H1 (cell line): ENCODE measurements around the gene DAPK3. TPM values are rescaled to one million over a fixed set of nuclear protein-coding genes. Genes with fewer than 3 reads are reported as not detected.
"Not testable (repeated sequence)": the region's sequence is repeated elsewhere in the genome, so short reads cannot be mapped to it uniquely, and the experiment has no call there.

ENCODE experiments used
- CTCF ChIA-PET: fragments of 300-600 bp; sonication (Branson Sonifier 250); formaldehyde crosslinking; loops from one replicate; lab custom pipeline; 2021; ENCODE audit not compliant: partially characterized antibody; lab: Charles Lee
- POLR2A ChIA-PET: fragments of 300-600 bp; sonication (Branson Sonifier 250); formaldehyde crosslinking; loops from one replicate; lab custom pipeline; 2021; ENCODE audit warnings: inconsistent platforms; ENCODE audit not compliant: partially characterized antibody; lab: Charles Lee
- DNase-seq, 2 experiments: peaks; one replicate each; pipeline versions ENCODE4 v3.0.0 to v3.0.0-alpha.2; 2010 to 2022; ENCODE audit warnings: low spot score in 2 of 2, low read depth in 1 of 2, mixed read lengths in 1 of 2
- FAIRE-seq: peaks from 2 replicates; lab custom pipeline; 2011; peaks lifted over from hg19 to GRCh38; lab: Jason Lieb, UNC
- H2AFZ ChIP-seq: 2 replicates; pipeline ENCODE4 v1.8.1; 2012; ENCODE audit warnings: low read length, inconsistent platforms
- H2AK5ac ChIP-seq: 2 replicates; pipeline ENCODE4 v1.6.1; 2013; ENCODE audit warnings: low read depth, low read length
- H2BK120ac ChIP-seq: replicated peaks from 2 replicates; pipeline ENCODE3; 2013; ENCODE audit warnings: low read depth, low read length, inconsistent platforms
- H2BK12ac ChIP-seq: 2 replicates; pipeline ENCODE4 v1.6.1; 2013; ENCODE audit warnings: low read depth, low read length
- H2BK15ac ChIP-seq: 2 replicates; pipeline ENCODE4 v1.6.1; 2013; ENCODE audit warnings: low read length
- H2BK20ac ChIP-seq: 2 replicates; pipeline ENCODE4 v1.6.1; 2013; ENCODE audit warnings: low read length
- H2BK5ac ChIP-seq: 2 replicates; pipeline ENCODE4 v1.6.1; 2013; ENCODE audit warnings: low read depth, low read length
- H3K14ac ChIP-seq: 2 replicates; pipeline ENCODE4 v1.6.1; 2013; ENCODE audit warnings: inconsistent platforms; ENCODE audit not compliant: insufficient read length
- H3K18ac ChIP-seq: 2 replicates; pipeline ENCODE4 v1.6.1; 2013; ENCODE audit warnings: low read length; ENCODE audit errors: extremely low read depth
- H3K23ac ChIP-seq: 2 replicates; pipeline ENCODE4 v1.6.1; 2013; ENCODE audit warnings: inconsistent platforms; ENCODE audit not compliant: insufficient read length
- H3K23me2 ChIP-seq: 2 replicates; pipeline ENCODE4 v1.6.1; 2013; ENCODE audit warnings: low read depth, low read length
- H3K27ac ChIP-seq: 2 replicates; pipeline ENCODE4 v1.6.1; 2011; ENCODE audit warnings: low read depth, low read length, inconsistent platforms
- H3K27me3 ChIP-seq, 4 experiments: replicated peaks in 1 of 4; 1 replicate in 1 of 4; 2 replicates in 3 of 4; pipeline versions ENCODE4 v1.6.1 to v1.8.1; 2011 to 2013; ENCODE audit warnings: low read length in 3 of 4, mild to moderate bottlenecking in 3 of 4, inconsistent platforms in 2 of 4, mixed read lengths in 2 of 4, moderate library complexity in 1 of 4; ENCODE audit not compliant: control insufficient read depth in 3 of 4, insufficient read depth in 3 of 4; ENCODE audit errors: extremely low read depth in 1 of 4
- H3K36me3 ChIP-seq, 4 experiments: 2 replicates each; pipeline versions ENCODE4 v1.6.1 to v1.8.1; 2011 to 2013; ENCODE audit warnings: mild to moderate bottlenecking in 4 of 4, low read length in 3 of 4, moderate library complexity in 2 of 4, control low read depth in 1 of 4, inconsistent platforms in 1 of 4; ENCODE audit not compliant: insufficient read depth in 4 of 4, control insufficient read depth in 2 of 4
- H3K4ac ChIP-seq: replicated peaks from 2 replicates; pipeline ENCODE3; 2013; ENCODE audit warnings: low read length, low read depth, mixed read lengths, inconsistent platforms; ENCODE audit not compliant: insufficient read length
- H3K4me1 ChIP-seq, 4 experiments: replicated peaks in 1 of 4; 1 replicate in 1 of 4; 2 replicates in 3 of 4; pipeline versions ENCODE4 v1.6.1 to v1.8.1; 2011 to 2013; ENCODE audit warnings: low read length in 3 of 4, inconsistent platforms in 2 of 4, mixed read lengths in 1 of 4; ENCODE audit not compliant: insufficient read depth in 4 of 4, control insufficient read depth in 3 of 4
- H3K4me2 ChIP-seq, 2 experiments: 2 replicates each; pipeline versions ENCODE4 v1.6.1 to v1.8.1; 2011 to 2013; ENCODE audit warnings: low read depth in 2 of 2, low read length in 2 of 2, control low read depth in 1 of 2, inconsistent platforms in 1 of 2, mild to moderate bottlenecking in 1 of 2; ENCODE audit not compliant: insufficient read depth in 1 of 2
- H3K4me3 ChIP-seq, 4 experiments: fragments of 200-600, 300-600 bp in 1 of 4; sonication (generic), shearing (Covaris generic), sonication (Bioruptor Twin) in 1 of 4; 2 replicates each; pipeline versions ENCODE4 v1.5.1 to v1.8.1; 2011 to 2016; ENCODE audit warnings: low read length in 4 of 4, low read depth in 3 of 4, control low read depth in 2 of 4, inconsistent platforms in 2 of 4, mild to moderate bottlenecking in 2 of 4, mixed read lengths in 1 of 4, moderate library complexity in 1 of 4; ENCODE audit not compliant: insufficient read depth in 2 of 4; ENCODE audit errors: extremely low read depth in 1 of 4
- H3K56ac ChIP-seq: replicated peaks from 2 replicates; pipeline ENCODE3; 2013; ENCODE audit warnings: low read depth, mild to moderate bottlenecking, mixed read lengths, low read length, inconsistent platforms; ENCODE audit not compliant: insufficient read length
- H3K79me1 ChIP-seq: 2 replicates; pipeline ENCODE4 v1.6.1; 2013; ENCODE audit warnings: low read depth, low read length, control low read depth
- H3K79me2 ChIP-seq, 2 experiments: 2 replicates each; pipeline versions ENCODE4 v1.6.1 to v1.8.1; 2012 to 2013; ENCODE audit warnings: low read length in 2 of 2, mild to moderate bottlenecking in 2 of 2, inconsistent platforms in 1 of 2; ENCODE audit not compliant: insufficient read depth in 2 of 2, control insufficient read depth in 1 of 2
- H3K9ac ChIP-seq, 4 experiments: replicated peaks in 1 of 4; 1 replicate in 1 of 4; 2 replicates in 3 of 4; pipeline versions ENCODE4 v1.6.1 to v1.8.1; 2011 to 2013; ENCODE audit warnings: low read depth in 3 of 4, low read length in 3 of 4, control low read depth in 2 of 4, mild to moderate bottlenecking in 2 of 4, moderate library complexity in 2 of 4, inconsistent platforms in 1 of 4; ENCODE audit errors: extremely low read depth in 1 of 4
- H3K9me3 ChIP-seq, 2 experiments: 2 replicates each; pipeline versions ENCODE4 v1.6.1 to v1.8.1; 2012 to 2013; ENCODE audit warnings: mild to moderate bottlenecking in 2 of 2, moderate library complexity in 2 of 2, control low read depth in 1 of 2, inconsistent platforms in 1 of 2, low read depth in 1 of 2, low read length in 1 of 2, mixed read lengths in 1 of 2; ENCODE audit not compliant: insufficient read depth in 2 of 2
- H4K20me1 ChIP-seq, 2 experiments: replicated peaks in 1 of 2; 2 replicates each; pipeline versions ENCODE3 to v1.8.1; 2011 to 2013; ENCODE audit warnings: inconsistent platforms in 2 of 2, low read length in 2 of 2, mild to moderate bottlenecking in 1 of 2; ENCODE audit not compliant: insufficient read depth in 2 of 2, control insufficient read depth in 1 of 2
- H4K5ac ChIP-seq: 2 replicates; pipeline ENCODE4 v1.6.1; 2013; ENCODE audit warnings: low read length, low read depth, mixed read lengths, inconsistent platforms; ENCODE audit not compliant: insufficient read length
- H4K8ac ChIP-seq: 2 replicates; pipeline ENCODE4 v1.8.0; 2013; ENCODE audit warnings: mild to moderate bottlenecking, moderate library complexity, low read length, inconsistent platforms; ENCODE audit not compliant: insufficient read depth; ENCODE audit errors: extremely low read depth
- H4K91ac ChIP-seq: replicated peaks from 2 replicates; pipeline ENCODE3; 2013; ENCODE audit warnings: low read length, mixed read lengths, inconsistent platforms; ENCODE audit not compliant: insufficient read length
- ASH2L ChIP-seq: fragments of 200-600, 300-600 bp; sonication (generic); IDR thresholded peaks from one replicate; pipeline ENCODE4 v1.7.1; 2017; ENCODE audit warnings: low read length
- BRCA1 ChIP-seq: IDR thresholded peaks from 2 replicates; pipeline ENCODE4 v1.6.1; 2012; ENCODE audit warnings: low read depth, low read length, improper control_type of control experiment
- MAX ChIP-seq: IDR thresholded peaks from 2 replicates; pipeline ENCODE4 v1.6.1; 2012; ENCODE audit warnings: inconsistent platforms
- RAD21 ChIP-seq, 2 experiments: IDR thresholded peaks in 1 of 2; conservative IDR thresholded peaks in 1 of 2; 2 replicates each; pipeline ENCODE4 v1.6.1; 2011; ENCODE audit warnings: low read depth in 2 of 2, low read length in 2 of 2, improper control_type of control experiment in 1 of 2, inconsistent platforms in 1 of 2, mild to moderate bottlenecking in 1 of 2, moderate library complexity in 1 of 2
- RNF2 ChIP-seq: fragments of 200-900, 300-1000 bp; sonication (generic); IDR thresholded peaks from 2 replicates; pipeline ENCODE4 v1.7.1; 2016; ENCODE audit warnings: borderline replicate concordance, low read depth, mild to moderate bottlenecking, antibody characterized with exemption, low read length; ENCODE audit not compliant: poor library complexity, severe bottlenecking; ENCODE audit errors: missing control alignments
- TAF1 ChIP-seq: IDR thresholded peaks from 2 replicates; pipeline ENCODE4 v1.6.1; 2011; ENCODE audit warnings: mild to moderate bottlenecking, low read depth, low read length
- TCF12 ChIP-seq: IDR thresholded peaks from 2 replicates; pipeline ENCODE4 v1.6.1; 2011; ENCODE audit warnings: low read depth, mild to moderate bottlenecking, low read length
- USF2 ChIP-seq: IDR thresholded peaks from 2 replicates; pipeline ENCODE4 v1.6.1; 2011; ENCODE audit warnings: low read length, improper control_type of control experiment
- YY1 ChIP-seq: IDR thresholded peaks from 2 replicates; pipeline ENCODE4 v1.6.1; 2011; ENCODE audit warnings: low read depth, mild to moderate bottlenecking, low read length
- WGBS, 2 experiments: shearing (Covaris generic) in 1 of 2; methylation state at CpG; one replicate each; pipeline versions ENCODE4 v1.1.6 to v1.1.7; 2013 to 2015; ENCODE audit warnings: low lambda C conversion rate in 2 of 2, mixed read lengths in 2 of 2, inconsistent platforms in 1 of 2, low coverage in 1 of 2, missing lambda C conversion rate in 1 of 2; ENCODE audit not compliant: insufficient replicate concordance in 2 of 2, insufficient coverage in 1 of 2, insufficient read length in 1 of 2; ENCODE audit errors: extremely low coverage in 1 of 2, missing lambda C conversion rate in 1 of 2; 5-methylcytosine and 5-hydroxymethylcytosine counted together
- polyA plus RNA-seq, 7 experiments: library from polyadenylated mRNA; depleted of rRNA in 3 of 7; stranded (reverse) in 5 of 7; unstranded in 2 of 7; fragments of >200 nt in 5 of 7; fragments of 200-250 nt in 2 of 7; gene quantifications; 1 replicate in 5 of 7; 2 replicates in 1 of 7; 4 replicates in 1 of 7; pipeline versions ENCODE4 v1.2.1 to v1.2.3, GENCODE V29; 2011 to 2013; ENCODE audit warnings: missing spikeins in 2 of 7, mixed read lengths in 2 of 7
- total RNA-seq: library from RNA; stranded (reverse); fragmentation: NEBNext Ultra II Directional; extraction: Animal tissue kit (Norgen Biotek cat#: 25700); gene quantifications from 2 replicates; pipeline ENCODE4 v1.2.1, GENCODE V29; 2021

DAPK3 gene
- total and polyA plus RNA-seq, 2 of the 8 experiments (the other 6 are each of a cell fraction or from before 2014, with no cell fraction given): 53.2 to 78.1 TPM

- TF ChIP-seq TCF12 (no peak), USF2 (no peak), MAX (no peak), ASH2L (no peak), RNF2 (no peak), YY1 (no peak), RAD21 (IDR thresholded peaks at IDR 0.05 in 1 of 2, conservative IDR thresholded peaks at IDR 0.05 in 1 of 2; ENCODE audit: low read depth in 2 of 2, low read length in 2 of 2) (no peak), BRCA1 (no peak), TAF1 (no peak)
These were observed 41.4 kb upstream of the DAPK3 start (continued) for GRCh38 chr19:4012092-4012974.

DNA sequence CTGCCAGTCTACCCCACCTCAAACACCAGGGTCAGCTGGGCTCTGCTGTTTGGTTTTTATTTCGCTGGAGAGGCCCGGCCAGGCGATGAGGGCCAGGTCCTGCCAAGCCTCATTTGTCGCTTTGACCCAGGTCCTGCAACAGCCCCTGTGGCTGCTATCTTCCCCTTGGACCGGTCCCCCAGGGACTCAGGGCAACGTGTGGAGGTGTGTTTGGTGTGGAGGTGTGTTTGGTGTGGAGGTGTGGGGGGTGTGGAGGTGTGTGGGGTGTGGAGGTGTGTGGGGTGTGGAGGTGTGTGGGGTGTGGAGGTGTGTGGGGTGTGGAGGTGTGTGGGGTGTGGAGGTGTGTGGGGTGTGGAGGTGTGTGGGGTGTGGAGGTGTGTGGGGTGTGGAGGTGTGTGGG is 40.5 kb upstream of the DAPK3 start:
- H3K27me3 ChIP-seq, H3K4me3 ChIP-seq, H2AK5ac ChIP-seq, H4K8ac ChIP-seq, CTCF ChIA-PET, H3K18ac ChIP-seq, H3K4me2 ChIP-seq, H3K4ac ChIP-seq, H4K91ac ChIP-seq, H2AFZ ChIP-seq, H2BK5ac ChIP-seq, H3K9me3 ChIP-seq, DNase-seq, H3K14ac ChIP-seq, H3K23me2 ChIP-seq, H3K27ac ChIP-seq, H3K56ac ChIP-seq, H3K23ac ChIP-seq, FAIRE-seq, H2BK120ac ChIP-seq, H4K5ac ChIP-seq, H2BK12ac ChIP-seq, H2BK20ac ChIP-seq, H3K9ac ChIP-seq, H2BK15ac ChIP-seq: not testable (repeated sequence)
- H3K36me3 ChIP-seq: peaks cover 0 to 26% (median 7%) of the 10 kb centered on the region in 4 experiments; a peak in 5 of 8 replicates
- H3K79me1 ChIP-seq: peaks cover 16% of the 10 kb centered on the region
- POLR2A ChIA-PET: interaction anchor here (7.2 kb wide), 1 partner anchor 29 kb away, joined by 125 read pairs; the partner anchor contains the start of gene EEF2
- peaks cover 17 to 66% of the 10 kb centered on the region in 2 experiments for H3K79me2 ChIP-seq
- peaks cover 3 to 12% (median 5%) of the 10 kb centered on the region in 4 experiments for H3K4me1 ChIP-seq
- WGBS, 2 experiments: 99% methylated on average over 6 of the region's 6 CpGs; no CpG with 5 or more reads in 1 of the 2 experiments
- peaks cover 33 to 38% of the 10 kb centered on the region in 2 experiments for H4K20me1 ChIP-seq
